SK-N-MC (cell line): ENCODE measurements around the gene CHAT.

Source experiments
- DNase-seq: peaks from one replicate; pipeline ENCODE4 v3.0.0-alpha.2; 2011; ENCODE audit warnings: low read depth, low spot score
- H3K27ac ChIP-seq: fragments of 200-600 bp; sonication (generic); 2 replicates; pipeline ENCODE4 v1.5.1; 2016; ENCODE audit warnings: mixed run types
- H3K36me3 ChIP-seq: fragments of 200-600 bp; sonication (generic); 2 replicates; pipeline ENCODE4 v1.6.1; 2017; ENCODE audit warnings: antibody characterized with exemption, low read length, mixed read lengths; ENCODE audit not compliant: insufficient read depth
- H3K4me3 ChIP-seq: fragments of 200-600 bp; sonication (generic); 2 replicates; pipeline ENCODE4 v1.5.1; 2016
- H3K9ac ChIP-seq: fragments of 200-600 bp; sonication (generic); 2 replicates; pipeline ENCODE4 v1.8.0; 2017; ENCODE audit warnings: mixed run types, mixed read lengths; ENCODE audit not compliant: insufficient read length
- H3K9me3 ChIP-seq: fragments of 200-600 bp; sonication (generic); 2 replicates; pipeline ENCODE4 v1.6.1; 2017; ENCODE audit warnings: low read depth, mild to moderate bottlenecking, antibody characterized with exemption, low read length, moderate library complexity, mixed read lengths
- EZH2 ChIP-seq: fragments of 200-600 bp; sonication (generic); IDR thresholded peaks from one replicate; pipeline ENCODE4 v1.6.1; 2017; ENCODE audit warnings: antibody characterized with exemption
- FOXP2 ChIP-seq: optimal IDR thresholded peaks from 2 replicates; pipeline ENCODE3; 2011; ENCODE audit warnings: mild to moderate bottlenecking, moderate library complexity; ENCODE audit not compliant: insufficient read depth; ENCODE audit errors: extremely low read length, control extremely low read depth
- POLR2AphosphoS5 ChIP-seq: IDR thresholded peaks from 2 replicates; pipeline ENCODE4 v1.6.1; 2012; ENCODE audit warnings: mild to moderate bottlenecking, low read depth, low read length, borderline replicate concordance

Gene CHAT

DNA sequence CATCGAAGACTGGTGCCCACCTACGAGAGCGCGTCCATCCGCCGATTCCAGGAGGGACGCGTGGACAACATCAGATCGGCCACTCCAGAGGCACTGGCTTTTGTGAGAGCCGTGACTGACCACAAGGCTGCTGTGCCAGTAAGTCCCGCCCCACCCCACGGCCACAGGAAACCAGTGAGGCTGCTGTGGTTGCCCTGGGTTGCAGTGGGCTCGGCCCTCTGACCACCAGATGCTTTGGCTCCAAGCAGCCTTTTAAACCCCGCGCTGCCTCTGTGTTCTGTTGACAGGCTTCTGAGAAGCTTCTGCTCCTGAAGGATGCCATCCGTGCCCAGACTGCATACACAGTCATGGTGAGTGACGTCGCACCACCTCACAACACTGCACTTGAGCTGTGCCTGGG lies 41.3 kb downstream of the CHAT start:
- DNase-seq, result no peak
- no peak overlapping the region for H3K27ac ChIP-seq
- no peaks in the 10 kb centered on the region for H3K36me3 ChIP-seq
- TF ChIP-seq EZH2 (no peak), POLR2AphosphoS5 (no peak), FOXP2 (no peak)
- no peak overlapping the region for H3K9ac ChIP-seq
- no peaks in the 10 kb centered on the region for H3K9me3 ChIP-seq
- H3K4me3 ChIP-seq, result no peak overlapping the region

- Histone ChIP-seq H3K27ac (no peak overlapping the region), H3K36me3 (no peaks in the 10 kb centered on the region), H3K9ac (no peak overlapping the region), H3K9me3 (no peaks in the 10 kb centered on the region), H3K4me3 (no peak overlapping the region)
- no peak for DNase-seq
- TF ChIP-seq EZH2 (no peak), FOXP2 (no peak), POLR2AphosphoS5 (no peak)
Observed at GRCh38 chr10:49656845-49657493, 43.1 kb downstream of the CHAT start.

DNA sequence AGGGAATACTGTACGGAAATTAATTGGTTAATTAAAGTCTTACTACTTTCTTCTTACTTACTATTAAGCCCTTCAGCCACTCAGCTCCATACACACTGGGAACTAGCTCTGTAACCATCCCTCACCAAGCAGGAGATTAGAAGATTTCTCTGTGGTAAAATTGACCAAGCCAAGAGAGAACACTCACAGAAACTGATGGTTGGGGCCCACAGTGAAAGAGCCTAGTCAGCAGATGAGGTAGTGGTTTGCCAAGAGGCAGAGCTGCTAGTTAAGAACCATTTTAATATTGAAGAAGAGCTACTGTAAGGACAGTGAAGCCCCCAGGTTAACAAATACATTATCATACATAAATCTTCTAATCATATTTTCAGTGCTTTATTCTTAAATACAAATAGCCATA lies 43.8 kb downstream of the CHAT start:
- no peak for DNase-seq
- no peak for TF ChIP-seq EZH2
- no peak for TF ChIP-seq FOXP2
- no peak for TF ChIP-seq POLR2AphosphoS5
- H3K27ac ChIP-seq, result no peak overlapping the region

DNA sequence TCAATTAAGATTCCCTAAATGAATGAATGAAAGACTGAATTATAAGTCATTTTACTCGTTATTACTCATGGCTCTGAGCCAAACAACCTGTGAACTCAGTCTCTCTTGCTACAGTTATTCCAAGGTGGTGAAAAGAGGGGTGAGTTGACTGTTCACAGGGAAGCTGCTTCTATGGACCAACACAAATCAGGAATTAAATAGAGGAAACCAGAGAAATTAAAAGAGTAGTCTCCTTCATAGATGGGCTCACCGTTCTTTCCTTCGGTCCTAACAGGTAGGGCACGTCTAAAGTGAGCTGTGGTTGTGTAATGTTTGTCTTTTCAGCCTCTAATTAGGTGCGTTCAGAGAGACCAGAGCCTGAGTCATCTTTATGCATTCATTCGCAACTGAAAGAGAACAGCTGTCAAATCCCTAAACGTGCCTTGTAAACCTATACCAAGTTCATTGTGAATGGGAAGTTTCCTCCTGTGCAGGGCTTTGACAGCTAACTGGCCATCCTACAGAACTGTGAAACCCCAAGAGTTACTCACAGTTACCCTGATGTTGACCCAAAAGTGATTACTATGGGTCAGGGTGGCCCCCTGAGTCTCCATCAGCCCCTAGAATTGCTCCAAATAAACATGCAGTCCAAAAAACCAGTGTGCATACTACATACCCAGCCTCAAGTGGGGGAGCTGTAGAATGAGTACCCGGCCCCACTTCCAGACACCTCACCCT lies 47.5 kb downstream of the CHAT start:
- no peak overlapping the region for H3K4me3 ChIP-seq
- H3K27ac ChIP-seq, result no peak overlapping the region
- no peaks in the 10 kb centered on the region for H3K9me3 ChIP-seq
- no peak for DNase-seq
- no peaks in the 10 kb centered on the region for H3K36me3 ChIP-seq
- H3K9ac ChIP-seq, result no peak overlapping the region
- TF ChIP-seq POLR2AphosphoS5 (no peak), EZH2 (no peak), FOXP2 (no peak)

More for the DNA sequence above, 43.8 kb downstream of the CHAT start:
- no peaks in the 10 kb centered on the region for H3K36me3 ChIP-seq
- no peaks in the 10 kb centered on the region for H3K9me3 ChIP-seq
- no peak overlapping the region for H3K9ac ChIP-seq
- no peak overlapping the region for H3K4me3 ChIP-seq

DNA sequence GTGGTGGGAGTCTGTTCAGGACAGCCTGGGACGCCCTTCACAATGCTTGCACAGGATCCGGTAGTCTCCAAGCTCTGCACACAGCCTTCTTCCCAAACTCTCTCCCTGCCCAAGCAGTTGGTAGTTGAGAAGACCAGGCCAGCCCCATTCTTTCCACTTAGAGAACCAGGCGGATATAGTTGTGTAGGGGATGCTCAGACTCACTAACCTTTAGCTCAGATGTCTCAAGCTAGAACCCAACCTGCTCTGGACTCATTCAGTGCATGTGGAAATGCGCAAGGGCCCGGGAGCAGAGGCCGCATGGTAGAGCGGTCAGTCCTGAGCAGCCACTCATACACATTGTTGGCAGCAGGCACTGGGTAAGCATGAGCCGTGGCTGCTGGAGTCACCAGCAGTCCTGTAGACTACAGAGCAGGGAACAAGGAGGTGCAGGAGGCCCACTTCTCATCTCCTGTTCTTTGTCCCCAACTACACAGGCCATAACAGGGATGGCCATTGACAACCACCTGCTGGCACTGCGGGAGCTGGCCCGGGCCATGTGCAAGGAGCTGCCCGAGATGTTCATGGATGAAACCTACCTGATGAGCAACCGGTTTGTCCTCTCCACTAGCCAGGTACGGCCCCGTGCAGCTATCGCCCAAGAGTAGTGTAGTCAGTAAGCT lies 48.5 kb downstream of the CHAT start:
- no peak for DNase-seq
- Histone ChIP-seq H3K36me3 (no peaks in the 10 kb centered on the region), H3K9ac (no peak overlapping the region), H3K9me3 (no peaks in the 10 kb centered on the region), H3K27ac (no peak overlapping the region), H3K4me3 (no peak overlapping the region)
- TF ChIP-seq POLR2AphosphoS5 (no peak), EZH2 (no peak), FOXP2 (no peak)

DNA sequence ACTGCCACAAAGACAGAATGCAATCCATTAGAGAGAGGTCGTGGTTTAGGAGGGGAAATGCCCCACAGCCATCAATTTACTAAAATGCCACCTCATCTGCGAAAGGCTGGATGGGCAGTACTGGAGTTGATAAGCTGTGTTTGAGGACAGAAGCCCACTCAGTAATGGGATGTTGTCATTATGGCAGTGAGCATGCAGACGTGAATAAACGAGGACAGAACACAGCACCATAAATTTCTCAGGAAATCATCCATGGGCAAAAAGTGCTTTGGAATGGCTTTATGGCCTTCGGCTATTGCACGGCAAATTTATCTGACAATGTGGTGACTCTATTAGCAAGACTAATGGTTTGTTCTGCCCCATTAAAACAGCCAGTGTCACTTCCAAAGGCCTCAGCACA lies 49.8 kb downstream of the CHAT start:
- Histone ChIP-seq H3K9ac (no peak overlapping the region), H3K9me3 (no peaks in the 10 kb centered on the region), H3K27ac (0 out of 2 replicates have a peak overlapping the region, but pooled peaks have one; percentile 19), H3K4me3 (no peak overlapping the region), H3K36me3 (no peaks in the 10 kb centered on the region)
- TF ChIP-seq EZH2 (no peak), POLR2AphosphoS5 (no peak), FOXP2 (no peak)
- DNase-seq, result no peak

DNA sequence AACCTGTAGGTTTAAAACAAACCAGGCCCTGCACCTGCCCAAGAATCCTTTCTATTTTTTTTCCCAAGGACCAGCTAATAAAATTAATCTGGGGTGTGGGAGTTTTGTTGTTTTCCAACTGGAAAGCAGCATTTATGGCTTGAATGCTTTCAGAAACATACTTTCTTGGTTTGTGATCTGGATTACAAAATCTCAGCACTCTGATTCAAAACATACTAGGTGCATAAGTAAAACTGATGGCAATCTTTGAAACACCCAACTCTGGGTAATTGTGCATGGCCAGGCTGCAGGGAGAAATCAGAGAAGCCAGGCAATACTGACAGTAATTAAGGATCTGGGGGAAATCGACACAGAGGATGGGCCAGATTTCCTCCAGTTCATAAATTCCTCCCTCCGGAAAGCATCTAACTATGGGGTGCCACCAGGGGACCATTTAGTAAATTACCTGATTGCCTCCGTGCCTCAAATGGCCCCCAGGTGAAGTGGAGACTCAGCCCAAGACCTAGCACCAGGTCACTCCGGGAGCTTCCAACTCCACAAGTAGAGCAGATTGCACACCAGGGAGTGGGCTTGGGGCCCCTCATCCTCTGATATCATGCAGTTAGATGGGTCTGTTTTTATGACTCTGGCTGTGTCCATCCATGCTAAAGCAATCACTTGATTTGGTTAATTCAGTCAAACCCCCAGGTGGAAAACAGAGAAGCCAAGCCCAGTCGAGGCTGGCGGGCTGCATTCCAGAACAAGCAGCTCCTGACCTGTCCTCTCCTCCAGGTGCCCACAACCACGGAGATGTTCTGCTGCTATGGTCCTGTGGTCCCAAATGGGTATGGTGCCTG lies 50.4 kb downstream of the CHAT start:
- no peak for TF ChIP-seq FOXP2
- no peak for TF ChIP-seq EZH2
- TF ChIP-seq POLR2AphosphoS5, result no peak
- no peak for DNase-seq
- H3K4me3 ChIP-seq, result no peak overlapping the region
- no peak overlapping the region for H3K9ac ChIP-seq
- no peaks in the 10 kb centered on the region for H3K36me3 ChIP-seq
- 0 out of 2 replicates have a peak overlapping the region, but pooled peaks have one; percentile 19 for H3K27ac ChIP-seq
- H3K9me3 ChIP-seq, result no peaks in the 10 kb centered on the region
